PC-3 (cell line): ENCODE data around the gene TMEM232.

ENCODE experiments used
- EZH2 ChIP-seq: fragments of 300-600 bp; sonication (generic); IDR thresholded peaks from one replicate; pipeline ENCODE4 v1.6.1; 2017; ENCODE audit warnings: antibody characterized with exemption, mild to moderate bottlenecking, low read length; ENCODE audit not compliant: unreplicated experiment
- EZH2phosphoT487 ChIP-seq: fragments of 300-600 bp; sonication (generic); IDR thresholded peaks from 2 replicates; pipeline ENCODE4 v1.6.1; 2018; ENCODE audit warnings: mild to moderate bottlenecking, antibody characterized with exemption, low read length, borderline replicate concordance
- TF ChIP-seq, protein P1 (sequence below): fragments of 300-600 bp; sonication (generic); conservative IDR thresholded peaks from 2 replicates; pipeline ENCODE4 v1.5.1; 2017; ENCODE audit warnings: antibody characterized with exemption, low read depth, mild to moderate bottlenecking, low read length

DNA sequence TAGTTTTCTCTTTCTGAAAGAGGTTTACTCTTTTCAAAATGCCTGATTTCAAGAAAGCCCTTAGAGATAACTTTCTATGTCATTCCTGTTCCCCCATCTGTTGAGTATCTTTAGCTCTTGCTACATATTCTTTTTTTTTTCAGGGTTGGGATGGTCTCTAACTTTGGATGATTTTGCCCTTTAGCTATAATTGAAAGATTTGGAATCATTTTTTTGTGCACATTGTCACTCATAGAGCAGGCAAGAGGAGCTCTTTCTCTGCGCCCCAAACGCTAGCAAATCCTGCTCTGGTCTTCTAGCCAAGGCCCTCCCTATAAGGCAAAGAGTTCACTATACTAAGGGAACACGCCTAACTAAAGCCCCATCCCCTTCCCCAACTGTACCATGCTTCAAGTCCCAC lies 316.9 kb downstream of the TMEM232 start:
- TF ChIP-seq EZH2, result no peak
- TF ChIP-seq, protein P1, sequence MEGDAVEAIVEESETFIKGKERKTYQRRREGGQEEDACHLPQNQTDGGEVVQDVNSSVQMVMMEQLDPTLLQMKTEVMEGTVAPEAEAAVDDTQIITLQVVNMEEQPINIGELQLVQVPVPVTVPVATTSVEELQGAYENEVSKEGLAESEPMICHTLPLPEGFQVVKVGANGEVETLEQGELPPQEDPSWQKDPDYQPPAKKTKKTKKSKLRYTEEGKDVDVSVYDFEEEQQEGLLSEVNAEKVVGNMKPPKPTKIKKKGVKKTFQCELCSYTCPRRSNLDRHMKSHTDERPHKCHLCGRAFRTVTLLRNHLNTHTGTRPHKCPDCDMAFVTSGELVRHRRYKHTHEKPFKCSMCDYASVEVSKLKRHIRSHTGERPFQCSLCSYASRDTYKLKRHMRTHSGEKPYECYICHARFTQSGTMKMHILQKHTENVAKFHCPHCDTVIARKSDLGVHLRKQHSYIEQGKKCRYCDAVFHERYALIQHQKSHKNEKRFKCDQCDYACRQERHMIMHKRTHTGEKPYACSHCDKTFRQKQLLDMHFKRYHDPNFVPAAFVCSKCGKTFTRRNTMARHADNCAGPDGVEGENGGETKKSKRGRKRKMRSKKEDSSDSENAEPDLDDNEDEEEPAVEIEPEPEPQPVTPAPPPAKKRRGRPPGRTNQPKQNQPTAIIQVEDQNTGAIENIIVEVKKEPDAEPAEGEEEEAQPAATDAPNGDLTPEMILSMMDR, result no peak
- no peak for TF ChIP-seq EZH2phosphoT487
